A673 (cell line): Measurements from ENCODE around the gene PRKCH. TPM values are rescaled to one million over a fixed set of nuclear protein-coding genes. Genes with fewer than 3 reads are reported as not detected.

ENCODE experiments used
- BruUV-seq: library from RNA; stranded (reverse); fragments of 400-500 nt; replicated peaks from 2 replicates; lab custom pipeline; 2021; lab: Mats Ljungman, UMichigan
- CTCF ChIA-PET: fragments of 300-600 bp; sonication (Branson Sonifier 250); formaldehyde crosslinking; loops from one replicate; lab custom pipeline; 2022; ENCODE audit warnings: antibody characterized with exemption; lab: Charles Lee
- POLR2A ChIA-PET: fragments of 300-600 bp; sonication (Branson Sonifier 250); formaldehyde crosslinking; loops from one replicate; lab custom pipeline; 2022; ENCODE audit warnings: antibody characterized with exemption; ENCODE audit not compliant: low non-redundant PET; lab: Charles Lee
- DNase-seq: peaks from one replicate; pipeline ENCODE4 v3.0.0-alpha.2; 2015; ENCODE audit warnings: low spot score
- H3K27ac ChIP-seq: fragments of 200-600 bp; sonication (generic); 2 replicates; pipeline ENCODE4 v1.5.1; 2016; ENCODE audit warnings: mixed run types, low read depth, mild to moderate bottlenecking, mixed read lengths, antibody characterized with exemption, low read length; ENCODE audit not compliant: poor library complexity, severe bottlenecking
- H3K27me3 ChIP-seq: fragments of 200-600 bp; sonication (generic); replicated peaks from 2 replicates; pipeline ENCODE4 v1.6.1; 2017; ENCODE audit warnings: mixed run types, low read depth, mild to moderate bottlenecking, mixed read lengths, antibody characterized with exemption, low read length; ENCODE audit not compliant: insufficient read depth, poor library complexity
- H3K36me3 ChIP-seq: fragments of 200-600 bp; sonication (generic); 2 replicates; pipeline ENCODE4 v1.6.1; 2016; ENCODE audit warnings: mixed run types, mild to moderate bottlenecking, mixed read lengths, antibody characterized with exemption, low read length; ENCODE audit not compliant: insufficient read depth, poor library complexity, severe bottlenecking
- H3K4me1 ChIP-seq: fragments of 200-600 bp; sonication (generic); 2 replicates; pipeline ENCODE4 v1.6.1; 2017; ENCODE audit warnings: mixed run types, mild to moderate bottlenecking, mixed read lengths, antibody characterized with exemption, low read length; ENCODE audit not compliant: insufficient read depth, poor library complexity, severe bottlenecking
- H3K4me3 ChIP-seq: fragments of 200-600 bp; sonication (generic); 2 replicates; pipeline ENCODE4 v1.5.1; 2016; ENCODE audit warnings: low read depth, mixed run types, mild to moderate bottlenecking, mixed read lengths, low read length; ENCODE audit not compliant: poor library complexity, severe bottlenecking
- H3K9me3 ChIP-seq: fragments of 200-600 bp; sonication (generic); 2 replicates; pipeline ENCODE4 v1.6.1; 2016; ENCODE audit warnings: mixed run types, low read depth, mild to moderate bottlenecking, mixed read lengths, antibody characterized with exemption, low read length; ENCODE audit not compliant: poor library complexity, severe bottlenecking
- CTCF ChIP-seq: fragments of 300-800, 200-600 bp; sonication (generic); conservative IDR thresholded peaks from 2 replicates; pipeline ENCODE4 v1.5.1; 2017; ENCODE audit warnings: low read depth, mild to moderate bottlenecking, antibody characterized with exemption, low read length, moderate library complexity, mixed read lengths
- EZH2 ChIP-seq: fragments of 200-600 bp; sonication (generic); IDR thresholded peaks from 2 replicates; pipeline ENCODE4 v1.6.1; 2017; ENCODE audit warnings: borderline replicate concordance, low read depth, mild to moderate bottlenecking, mixed read lengths, antibody characterized with exemption, low read length; ENCODE audit not compliant: poor library complexity, severe bottlenecking
- intact Hi-C: fragments of 100-400 bp; cut with micrococcal nuclease; formaldehyde crosslinking; loops from one replicate; pipeline ENCODE4 v1.10.0; 2022; ENCODE audit not compliant: unreplicated experiment
- total RNA-seq: library from RNA; stranded (reverse); gene quantifications from 2 replicates; pipeline ENCODE4 v1.2.3, GENCODE V29; 2021

The PRKCH gene
- total RNA-seq, 1 experiment from 2014 or later = 1.8 TPM

GRCh38 chr14:61538464-61539022 is 217.2 kb downstream of the PRKCH start:
- POLR2A ChIA-PET = no interaction called here

GRCh38 chr14:61539631-61540030 is 218.3 kb downstream of the PRKCH start:
- no peak for TF ChIP-seq CTCF
- no peak for TF ChIP-seq EZH2
- no TSS peak for BruUV-seq
- H3K4me3 ChIP-seq = no peak overlapping the region
- H3K9me3 ChIP-seq = no peaks in the 10 kb centered on the region
- H3K36me3 ChIP-seq = no peaks in the 10 kb centered on the region
- intact Hi-C loops = no loop called here
- ChIA-PET POLR2A (no interaction called here), CTCF (no interaction called here)
- H3K27ac ChIP-seq = no peak overlapping the region
- DNase-seq = no peak
- no peaks in the 10 kb centered on the region for H3K27me3 ChIP-seq
- H3K4me1 ChIP-seq = peaks cover 9% of the 10 kb centered on the region

More at GRCh38 chr14:61538464-61539022, 217.2 kb downstream of the PRKCH start:
- H3K27me3 ChIP-seq = no peaks in the 10 kb centered on the region
- H3K27ac ChIP-seq = no peak overlapping the region
- intact Hi-C loops = no loop called here
- CTCF ChIA-PET = no interaction called here
- H3K4me3 ChIP-seq = no peak overlapping the region
- TF ChIP-seq EZH2 (no peak), CTCF (no peak)
- no peaks in the 10 kb centered on the region for H3K36me3 ChIP-seq
- H3K4me1 ChIP-seq = peaks cover 9% of the 10 kb centered on the region
- DNase-seq = no peak
- no TSS peak for BruUV-seq
- no peaks in the 10 kb centered on the region for H3K9me3 ChIP-seq

- Histone ChIP-seq H3K27me3 (no peaks in the 10 kb centered on the region), H3K27ac (no peak overlapping the region), H3K4me3 (no peak overlapping the region), H3K9me3 (no peaks in the 10 kb centered on the region), H3K36me3 (no peaks in the 10 kb centered on the region), H3K4me1 (peaks cover 9% of the 10 kb centered on the region)
- no TSS peak for BruUV-seq
- CTCF ChIA-PET = no interaction called here
- no peak for DNase-seq
- POLR2A ChIA-PET = no interaction called here
- TF ChIP-seq EZH2 (no peak), CTCF (no peak)
- intact Hi-C loops = no loop called here
Measured at GRCh38 chr14:61540931-61541330, 219.6 kb downstream of the PRKCH start.
